IMR-90 (cell line): ENCODE measurements around the gene SPP2. TPM values are rescaled to one million over a fixed set of nuclear protein-coding genes. Genes with fewer than 3 reads are reported as not detected.

ENCODE experiments used
- ATAC-seq: fragments of 200-7000 bp; cut with Tn5 transposase; 2 replicates; pipeline ENCODE4 v1.9.1; 2020; ENCODE audit warnings: low read depth, mild to moderate bottlenecking, moderate library complexity
- BruUV-seq: library from RNA; stranded (reverse); fragments of 400-500 nt; replicated peaks from 2 replicates; lab custom pipeline; 2021; lab: Mats Ljungman, UMichigan
- CTCF ChIA-PET: fragments of 300-600 bp; formaldehyde crosslinking; extraction: SDS; loops from one replicate; lab custom pipeline; 2021; ENCODE audit warnings: antibody characterized with exemption; lab: Yijun Ruan, JAX
- POLR2A ChIA-PET: fragments of 300-600 bp; sonication (Branson Sonifier 250); formaldehyde crosslinking; loops from one replicate; lab custom pipeline; 2022; ENCODE audit warnings: antibody characterized with exemption; ENCODE audit not compliant: unreplicated experiment; lab: Charles Lee
- DNase-seq: peaks from one replicate; pipeline ENCODE4 v3.0.0; 2013
- H2AFZ ChIP-seq: replicated peaks from 2 replicates; pipeline ENCODE3; 2013; ENCODE audit warnings: low read length, mild to moderate bottlenecking; ENCODE audit not compliant: poor library complexity
- H2AK5ac ChIP-seq: 2 replicates; pipeline ENCODE4 v1.6.1; 2013; ENCODE audit warnings: low read depth, low read length, inconsistent platforms
- H2AK9ac ChIP-seq: replicated peaks from 2 replicates; pipeline ENCODE3; 2013; ENCODE audit warnings: mild to moderate bottlenecking, low read depth, low read length, moderate library complexity; ENCODE audit not compliant: poor library complexity
- H2BK120ac ChIP-seq: 2 replicates; pipeline ENCODE4 v1.6.1; 2013; ENCODE audit warnings: low read depth, low read length, inconsistent platforms
- H2BK15ac ChIP-seq: 3 replicates; pipeline ENCODE4 v1.6.1; 2013; ENCODE audit warnings: low read depth, low read length, inconsistent platforms
- H2BK20ac ChIP-seq: 2 replicates; pipeline ENCODE4 v1.6.1; 2013; ENCODE audit warnings: low read depth, mild to moderate bottlenecking, inconsistent platforms, low read length, moderate library complexity
- H2BK5ac ChIP-seq: 2 replicates; pipeline ENCODE4 v1.6.1; 2013; ENCODE audit warnings: mild to moderate bottlenecking, low read depth, low read length, inconsistent platforms; ENCODE audit not compliant: poor library complexity, severe bottlenecking
- H3K14ac ChIP-seq: replicated peaks from 2 replicates; pipeline ENCODE4 v1.6.1; 2013; ENCODE audit warnings: low read depth, low read length, inconsistent platforms
- H3K18ac ChIP-seq: 2 replicates; pipeline ENCODE4 v1.6.1; 2013; ENCODE audit warnings: low read depth, low read length, control low read depth
- H3K23ac ChIP-seq: 2 replicates; pipeline ENCODE4 v1.6.1; 2013; ENCODE audit warnings: low read depth, low read length, inconsistent platforms
- H3K27ac ChIP-seq: 2 replicates; pipeline ENCODE4 v1.5.1; 2013; ENCODE audit warnings: mild to moderate bottlenecking, control low read depth, low read length; ENCODE audit not compliant: insufficient read depth
- H3K27me3 ChIP-seq: 2 replicates; pipeline ENCODE4 v1.6.1; 2013; ENCODE audit warnings: low read length; ENCODE audit not compliant: control insufficient read depth, insufficient read depth
- H3K36me3 ChIP-seq: 2 replicates; pipeline ENCODE4 v1.6.1; 2013; ENCODE audit warnings: low read length, mixed read lengths; ENCODE audit not compliant: control insufficient read depth, insufficient read depth
- H3K4ac ChIP-seq: 2 replicates; pipeline ENCODE4 v1.6.1; 2013; ENCODE audit warnings: low read depth, low read length, inconsistent platforms
- H3K4me1 ChIP-seq: 2 replicates; pipeline ENCODE4 v1.6.1; 2013; ENCODE audit warnings: low read length, mixed read lengths; ENCODE audit not compliant: control insufficient read depth, insufficient read depth
- H3K4me2 ChIP-seq: 2 replicates; pipeline ENCODE4 v1.6.1; 2013; ENCODE audit warnings: low read depth, mild to moderate bottlenecking, control low read depth, low read length, moderate library complexity
- H3K4me3 ChIP-seq: 2 replicates; pipeline ENCODE4 v1.5.1; 2013; ENCODE audit warnings: low read depth, mild to moderate bottlenecking, control low read depth, low read length, moderate library complexity; ENCODE audit not compliant: insufficient read depth
- H3K56ac ChIP-seq: 2 replicates; pipeline ENCODE4 v1.6.1; 2013; ENCODE audit warnings: low read length, inconsistent platforms; ENCODE audit not compliant: insufficient read depth; ENCODE audit errors: extremely low read depth
- H3K79me1 ChIP-seq, 2 experiments: 2 replicates each; pipeline ENCODE4 v1.6.1; 2013; ENCODE audit warnings: low read length in 2 of 2, inconsistent platforms in 1 of 2, low read depth in 1 of 2
- H3K9ac ChIP-seq: 2 replicates; pipeline ENCODE4 v1.6.1; 2013; ENCODE audit warnings: low read depth, low read length, control low read depth
- H3K9me1 ChIP-seq: 2 replicates; pipeline ENCODE4 v1.6.1; 2013; ENCODE audit warnings: low read length, inconsistent platforms; ENCODE audit not compliant: insufficient read depth
- H3K9me3 ChIP-seq: 2 replicates; pipeline ENCODE4 v1.6.1; 2013; ENCODE audit warnings: low read length; ENCODE audit not compliant: control insufficient read depth, insufficient read depth
- H4K20me1 ChIP-seq: 2 replicates; pipeline ENCODE4 v1.6.1; 2013; ENCODE audit warnings: low read length, inconsistent platforms; ENCODE audit not compliant: insufficient read depth
- H4K5ac ChIP-seq: 2 replicates; pipeline ENCODE4 v1.6.1; 2013; ENCODE audit warnings: mild to moderate bottlenecking, low read depth, low read length, control low read depth
- H4K8ac ChIP-seq, 2 experiments: 2 replicates each; pipeline ENCODE4 v1.6.1; 2013; ENCODE audit warnings: low read depth in 2 of 2, low read length in 2 of 2, control low read depth in 1 of 2, inconsistent platforms in 1 of 2
- H4K91ac ChIP-seq: 2 replicates; pipeline ENCODE4 v1.6.1; 2013; ENCODE audit warnings: low read depth, low read length, inconsistent platforms; ENCODE audit not compliant: insufficient read depth
- CHD1 ChIP-seq: IDR thresholded peaks from 2 replicates; pipeline ENCODE4 v1.6.1; 2012; ENCODE audit warnings: low read depth, low read length, improper control_type of control experiment
- MAZ ChIP-seq: IDR thresholded peaks from 2 replicates; pipeline ENCODE4 v1.6.1; 2012; ENCODE audit warnings: low read depth, mild to moderate bottlenecking, low read length, improper control_type of control experiment, moderate library complexity, borderline replicate concordance
- WGBS, 2 experiments: methylation state at CpG; one replicate each; pipeline versions ENCODE4 v1.1.5 to v1.1.7; 2013; ENCODE audit warnings: missing lambda C conversion rate in 2 of 2; ENCODE audit not compliant: insufficient read length in 1 of 2; ENCODE audit errors: extremely low coverage in 2 of 2; 5-methylcytosine and 5-hydroxymethylcytosine counted together
- dilution Hi-C: fragments of 300-500 bp; cut with HindIII; formaldehyde crosslinking; loops from one replicate; pipeline ENCODE4 v1.14.3; 2018; ENCODE audit warnings: low sequenced_read_pairs; ENCODE audit not compliant: unreplicated experiment
- in situ Hi-C: fragments of 300-500 bp; cut with MboI; formaldehyde crosslinking; loops from 3 replicates; pipeline ENCODE4 v1.14.3; 2019; ENCODE audit warnings: low sequenced_read_pairs, inconsistent platforms, mixed read lengths
- intact Hi-C: fragments of 100-400 bp; cut with micrococcal nuclease; formaldehyde crosslinking; loops from 2 replicates; pipeline ENCODE4 v1.10.0; 2022
- polyA plus RNA-seq, 3 experiments: library from polyadenylated mRNA; depleted of rRNA; stranded (reverse); fragments of >200 nt; gene quantifications; 2 replicates each; pipeline ENCODE4 v1.2.3, GENCODE V29; 2012; ENCODE audit warnings: low replicate concordance in 1 of 3
- total RNA-seq: library from RNA; depleted of rRNA; stranded (reverse); fragments of >200 nt; gene quantifications from 2 replicates; pipeline ENCODE4 v1.2.3, GENCODE V29; 2012

Gene SPP2
- total and polyA plus RNA-seq, 2 of the 4 experiments (the other 2 are of a cell fraction), result not detected

DNA sequence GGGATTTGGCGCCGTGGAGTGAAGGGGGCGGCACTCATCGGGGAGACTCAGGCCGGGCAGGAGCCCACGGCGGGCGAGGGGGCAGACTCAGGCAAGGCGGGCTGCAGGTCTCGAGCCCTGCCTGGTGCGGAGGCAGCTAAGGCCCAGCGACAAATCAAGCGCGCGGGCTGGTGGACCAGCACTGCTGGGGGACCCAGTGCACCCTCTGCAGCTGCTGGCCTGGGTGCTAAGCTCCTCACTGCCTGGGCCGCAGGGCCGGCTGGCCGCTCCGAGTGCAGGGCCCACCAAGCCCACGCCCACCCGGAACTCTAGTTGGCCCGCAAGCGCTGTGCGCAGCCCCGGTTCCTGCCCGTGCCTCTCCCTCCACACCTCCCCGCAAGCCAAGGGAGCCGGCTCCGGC, 26.2 kb upstream of the SPP2 start:
- Histone ChIP-seq H3K27me3 (peaks cover 12% of the 10 kb centered on the region), H3K18ac (no peak overlapping the region), H3K9me1 (no peaks in the 10 kb centered on the region), H4K8ac (no peak overlapping the region), H3K9ac (no peak overlapping the region), H2AK9ac (no peak overlapping the region), H2AFZ (no peak overlapping the region), H3K9me3 (no peaks in the 10 kb centered on the region), H3K27ac (no peak overlapping the region), H3K36me3 (no peaks in the 10 kb centered on the region), H3K56ac (no peak overlapping the region), H2BK20ac (no peak overlapping the region), H3K23ac (no peak overlapping the region), H4K91ac (no peak overlapping the region), H2AK5ac (no peak overlapping the region), H3K4ac (no peak overlapping the region), H2BK15ac (no peak overlapping the region), H3K4me1 (peaks cover 2% of the 10 kb centered on the region; the same call in 1 of the 2 replicates), H2BK120ac (no peak overlapping the region), H4K5ac (no peak overlapping the region), H3K79me1 (no peaks in the 10 kb centered on the region), H2BK5ac (no peak overlapping the region), H3K4me2 (no peak overlapping the region), H4K20me1 (no peaks in the 10 kb centered on the region), H3K4me3 (no peak overlapping the region), H3K14ac (no peak overlapping the region)
- no peak for DNase-seq
- no TSS peak for BruUV-seq
- dilution Hi-C loops (no loop called here), in situ Hi-C loops (no loop called here), intact Hi-C loops (no loop called here)
- POLR2A ChIA-PET, result no interaction called here
- TF ChIP-seq MAZ, result no peak
- no peak for TF ChIP-seq CHD1
- WGBS, 2 experiments, result 90% methylated on average over 9 of the region's 29 CpGs; no CpG with 5 or more reads in 1 of the 2 experiments
- ATAC-seq, result no peak
- CTCF ChIA-PET, result no interaction called here
